AG09309 (cell line): ENCODE data around the gene ABHD10.
A peak's percentile ranks its signal among the peaks of the same experiment; 100 is the strongest.

ENCODE experiments used
- DNase-seq: peaks from one replicate; pipeline ENCODE4 v3.0.0-alpha.2; 2010; ENCODE audit warnings: low read depth
- H3K4me3 ChIP-seq: 2 replicates; pipeline ENCODE4 v1.5.1; 2011; ENCODE audit warnings: mild to moderate bottlenecking, low read depth, low read length, moderate library complexity; ENCODE audit not compliant: control insufficient read depth
- TF ChIP-seq, protein P1 (sequence below): IDR thresholded peaks from 2 replicates; pipeline ENCODE4 v1.5.1; 2011; ENCODE audit warnings: mild to moderate bottlenecking, low read depth, low read length, inconsistent platforms; ENCODE audit not compliant: insufficient read depth, control insufficient read depth; ENCODE audit errors: missing control alignments

The ABHD10 gene

DNA sequence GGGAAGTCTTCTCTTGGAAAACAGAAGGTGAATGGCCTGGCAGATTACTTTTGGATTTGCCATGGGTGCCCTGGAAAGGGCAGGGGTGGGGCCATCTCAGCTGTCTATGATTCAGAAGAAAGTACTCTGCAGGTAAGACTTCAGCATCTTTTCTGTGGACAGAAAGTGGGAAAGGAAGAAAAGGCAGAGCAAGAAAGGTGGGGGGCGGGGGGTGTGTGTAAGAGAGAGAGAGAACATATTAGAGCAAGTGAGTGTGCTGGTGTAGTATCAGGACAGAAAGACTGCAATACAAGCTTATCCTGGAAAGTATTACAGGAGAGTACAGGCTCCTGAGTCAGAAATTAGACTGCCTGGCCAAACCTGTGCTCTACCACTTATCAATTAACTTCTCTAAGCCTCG, 25.4 kb downstream of the ABHD10 start:
- TF ChIP-seq, protein P1, sequence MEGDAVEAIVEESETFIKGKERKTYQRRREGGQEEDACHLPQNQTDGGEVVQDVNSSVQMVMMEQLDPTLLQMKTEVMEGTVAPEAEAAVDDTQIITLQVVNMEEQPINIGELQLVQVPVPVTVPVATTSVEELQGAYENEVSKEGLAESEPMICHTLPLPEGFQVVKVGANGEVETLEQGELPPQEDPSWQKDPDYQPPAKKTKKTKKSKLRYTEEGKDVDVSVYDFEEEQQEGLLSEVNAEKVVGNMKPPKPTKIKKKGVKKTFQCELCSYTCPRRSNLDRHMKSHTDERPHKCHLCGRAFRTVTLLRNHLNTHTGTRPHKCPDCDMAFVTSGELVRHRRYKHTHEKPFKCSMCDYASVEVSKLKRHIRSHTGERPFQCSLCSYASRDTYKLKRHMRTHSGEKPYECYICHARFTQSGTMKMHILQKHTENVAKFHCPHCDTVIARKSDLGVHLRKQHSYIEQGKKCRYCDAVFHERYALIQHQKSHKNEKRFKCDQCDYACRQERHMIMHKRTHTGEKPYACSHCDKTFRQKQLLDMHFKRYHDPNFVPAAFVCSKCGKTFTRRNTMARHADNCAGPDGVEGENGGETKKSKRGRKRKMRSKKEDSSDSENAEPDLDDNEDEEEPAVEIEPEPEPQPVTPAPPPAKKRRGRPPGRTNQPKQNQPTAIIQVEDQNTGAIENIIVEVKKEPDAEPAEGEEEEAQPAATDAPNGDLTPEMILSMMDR, result no peak
- no peak overlapping the region for H3K4me3 ChIP-seq
- no peak for DNase-seq

DNA sequence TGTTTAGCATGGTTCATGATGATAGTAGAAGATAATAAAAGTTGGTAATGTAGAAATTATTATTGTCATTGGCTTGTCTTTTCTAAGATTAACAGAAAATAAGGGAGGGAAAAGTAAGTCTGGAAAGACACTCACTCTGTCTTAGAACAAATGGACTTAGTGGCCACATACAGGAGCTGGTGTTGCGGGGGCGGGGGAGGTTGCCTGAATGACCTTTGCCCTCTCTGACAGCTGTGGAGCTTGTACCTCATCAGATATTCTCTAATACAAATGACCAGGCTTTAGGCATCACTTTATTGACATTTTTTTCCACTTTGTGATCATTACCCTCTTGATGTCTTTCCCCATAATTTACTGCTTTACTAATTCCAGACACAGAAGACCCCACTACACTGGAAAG, 25.8 kb downstream of the ABHD10 start:
- H3K4me3 ChIP-seq, result no peak overlapping the region
- TF ChIP-seq, protein P1, result no peak
- DNase-seq, result no peak

DNA sequence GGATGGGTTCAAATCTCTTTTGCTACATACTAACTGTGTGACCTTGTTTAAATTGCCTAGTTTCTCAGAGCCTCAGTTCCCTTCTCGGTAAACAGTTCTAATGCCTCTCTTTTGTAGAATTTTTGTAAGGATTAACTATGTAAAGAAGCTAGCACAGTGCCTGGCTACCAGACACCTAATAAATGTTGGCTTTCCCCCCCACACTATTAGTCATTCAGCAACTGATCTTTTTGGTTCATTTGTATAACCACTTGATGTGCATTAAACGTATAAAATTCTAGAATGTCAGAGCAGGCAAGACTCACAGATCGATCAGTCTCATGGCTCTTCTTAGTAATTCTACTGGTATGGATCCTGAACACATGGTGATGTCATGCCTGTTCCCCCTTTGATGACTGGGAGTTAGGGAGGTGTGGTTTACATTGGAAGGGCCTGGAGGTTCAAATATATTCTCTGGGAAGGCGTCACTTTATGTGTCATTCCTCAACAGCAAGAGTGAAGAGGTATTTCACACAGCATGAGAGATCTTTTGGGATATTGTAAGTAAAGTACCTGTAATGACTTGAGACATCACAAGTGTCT, 26.4 kb downstream of the ABHD10 start:
- TF ChIP-seq, protein P1, result no peak
- no peak for DNase-seq
- no peak overlapping the region for H3K4me3 ChIP-seq

DNA sequence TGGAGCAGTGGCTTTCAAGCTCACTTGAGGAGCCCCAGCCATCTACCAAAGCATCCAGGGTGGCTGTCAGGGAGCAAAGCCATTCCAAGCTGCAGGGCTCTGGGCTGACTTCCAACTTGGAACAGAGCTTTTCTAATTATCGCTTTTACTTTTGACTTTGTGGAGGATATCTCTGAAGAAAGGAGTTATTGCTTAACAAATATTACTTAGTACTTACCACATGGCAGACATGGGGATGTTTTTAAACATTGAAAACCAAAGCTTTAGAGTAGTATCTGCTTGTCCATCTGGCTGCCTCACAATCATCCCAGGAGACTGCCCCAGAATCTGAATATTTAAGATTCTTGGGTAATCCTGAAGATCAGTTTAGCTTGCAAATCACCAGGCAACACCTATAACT, 28.8 kb downstream of the ABHD10 start:
- DNase-seq, result peak; percentile 83
- TF ChIP-seq, protein P1, result no peak
- no peak overlapping the region for H3K4me3 ChIP-seq

DNA sequence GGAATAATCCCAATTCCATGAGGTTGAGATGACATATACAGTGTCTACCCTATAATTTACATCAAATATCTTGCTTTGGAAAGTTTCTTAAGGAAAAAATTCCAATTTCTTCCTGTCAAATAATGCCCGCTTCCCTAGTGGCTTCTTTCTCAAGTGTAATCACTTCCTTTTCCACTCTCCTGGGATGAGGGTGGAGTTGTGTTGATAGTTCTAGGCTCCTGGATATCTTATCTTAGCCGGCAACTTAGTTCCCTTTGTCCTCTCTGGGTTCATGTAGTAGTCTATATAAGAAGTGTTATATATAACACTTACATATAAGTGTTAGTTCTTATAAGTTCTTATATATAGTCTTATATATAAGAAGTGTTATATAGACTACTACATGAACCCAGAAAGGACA, 30.8 kb downstream of the ABHD10 start:
- no peak overlapping the region for H3K4me3 ChIP-seq
- no peak for DNase-seq
- TF ChIP-seq, protein P1, result no peak

DNA sequence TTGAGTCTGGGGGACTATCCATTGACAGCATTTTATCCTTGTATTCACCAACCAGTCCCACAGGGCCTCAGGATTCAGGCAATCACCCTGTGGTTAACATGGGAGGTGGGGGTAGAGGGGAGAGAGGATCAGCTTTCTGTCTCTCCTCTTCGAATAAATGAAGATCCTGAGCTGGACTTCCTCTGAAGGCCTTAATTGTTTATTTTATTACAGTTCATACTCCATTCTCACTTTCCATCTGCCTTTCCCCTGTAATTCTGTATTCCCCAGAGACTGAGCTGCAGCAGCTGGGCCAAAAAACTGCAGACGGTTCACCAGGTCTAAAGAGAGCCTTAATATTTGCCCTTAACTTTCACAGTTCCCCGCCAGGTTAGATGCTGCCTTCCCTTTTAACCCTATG, 31.8 kb downstream of the ABHD10 start:
- no peak overlapping the region for H3K4me3 ChIP-seq
- TF ChIP-seq, protein P1, result no peak
- DNase-seq, result no peak
